SK-N-SH treated with all-trans-retinoic acid at 6 μM for 48 hours (cell line): ENCODE data around the gene NEMF.

Source experiments
- ARNTL ChIP-seq: fragments of 450-650 bp; formaldehyde crosslinking; IDR thresholded peaks from 2 replicates; pipeline ENCODE4 v1.5.0; 2020; ENCODE audit warnings: low read depth, mild to moderate bottlenecking, moderate library complexity, borderline replicate concordance
- BACH2 ChIP-seq: fragments of 250-450 bp; sonication (Bioruptor Pico); IDR thresholded peaks from 2 replicates; pipeline ENCODE4 v1.9.0; 2021; ENCODE audit warnings: mild to moderate bottlenecking, borderline replicate concordance
- OSR1 ChIP-seq: fragments of 250-450 bp; sonication (Bioruptor Pico); IDR thresholded peaks from 2 replicates; pipeline ENCODE4 v1.8.0; 2022; ENCODE audit warnings: moderate library complexity, mild to moderate bottlenecking, inconsistent platforms
- RARB ChIP-seq: fragments of 250-450 bp; sonication (Bioruptor Pico); IDR thresholded peaks from 2 replicates; pipeline ENCODE4 v1.8.0; 2021; ENCODE audit warnings: mild to moderate bottlenecking, moderate library complexity
- ZC3H10 ChIP-seq: fragments of 250-450 bp; sonication (Bioruptor Pico); IDR thresholded peaks from 2 replicates; pipeline ENCODE4 v1.5.1; 2021; ENCODE audit warnings: mild to moderate bottlenecking, moderate library complexity
- ZFP30 ChIP-seq: fragments of 450-650 bp; formaldehyde crosslinking; IDR thresholded peaks from 2 replicates; pipeline ENCODE4 v1.5.0; 2022; ENCODE audit warnings: mild to moderate bottlenecking, moderate library complexity
- ZNF8 ChIP-seq: fragments of 450-650 bp; formaldehyde crosslinking; IDR thresholded peaks from 2 replicates; pipeline ENCODE4 v1.5.0; 2020; ENCODE audit warnings: mild to moderate bottlenecking, moderate library complexity
- TF ChIP-seq, protein P1 (sequence below): fragments of 250-450 bp; sonication (Bioruptor Pico); IDR thresholded peaks from 2 replicates; pipeline ENCODE4 v1.5.1; 2021; ENCODE audit warnings: mild to moderate bottlenecking, moderate library complexity

DNA sequence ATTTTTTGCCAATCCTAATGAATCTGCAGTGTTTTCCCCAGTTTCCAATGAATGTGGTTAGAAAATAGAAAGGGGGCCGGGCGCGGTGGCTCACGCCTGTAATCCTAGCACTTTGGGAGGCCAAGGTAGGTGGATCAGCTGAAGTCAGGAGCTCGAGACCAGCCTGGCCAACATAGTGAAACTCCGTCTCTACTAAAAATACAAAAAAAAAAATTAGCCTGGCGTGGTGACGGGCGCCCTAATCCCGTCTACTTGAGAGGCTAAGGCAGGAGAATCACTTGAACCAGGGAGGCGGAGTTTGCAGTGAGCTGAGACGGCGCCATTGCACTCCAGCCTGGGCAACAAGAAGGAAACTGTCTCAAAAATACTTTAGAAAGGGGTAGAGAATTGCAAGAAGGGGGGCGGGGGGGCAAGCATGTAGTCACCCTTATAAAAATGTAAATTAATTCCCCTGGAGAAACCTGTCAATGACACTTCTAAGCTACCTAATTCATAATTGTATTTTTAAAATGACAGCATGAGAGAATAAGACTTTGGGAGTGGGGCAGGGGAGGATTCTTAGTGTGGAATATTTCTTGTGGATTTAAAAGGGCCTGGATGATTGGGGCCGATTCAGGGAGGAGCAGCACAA is 82.9 kb downstream of the NEMF start:
- TF ChIP-seq OSR1 (CRISPR knock-in tag) (no peak), ZC3H10 (CRISPR knock-in tag) (no peak), ARNTL (CRISPR knock-in tag) (no peak), RARB (CRISPR knock-in tag) (no peak), ZFP30 (no peak), ZNF8 (CRISPR knock-in tag) (no peak), BACH2 (CRISPR knock-in tag) (no peak)
- TF ChIP-seq, protein P1, sequence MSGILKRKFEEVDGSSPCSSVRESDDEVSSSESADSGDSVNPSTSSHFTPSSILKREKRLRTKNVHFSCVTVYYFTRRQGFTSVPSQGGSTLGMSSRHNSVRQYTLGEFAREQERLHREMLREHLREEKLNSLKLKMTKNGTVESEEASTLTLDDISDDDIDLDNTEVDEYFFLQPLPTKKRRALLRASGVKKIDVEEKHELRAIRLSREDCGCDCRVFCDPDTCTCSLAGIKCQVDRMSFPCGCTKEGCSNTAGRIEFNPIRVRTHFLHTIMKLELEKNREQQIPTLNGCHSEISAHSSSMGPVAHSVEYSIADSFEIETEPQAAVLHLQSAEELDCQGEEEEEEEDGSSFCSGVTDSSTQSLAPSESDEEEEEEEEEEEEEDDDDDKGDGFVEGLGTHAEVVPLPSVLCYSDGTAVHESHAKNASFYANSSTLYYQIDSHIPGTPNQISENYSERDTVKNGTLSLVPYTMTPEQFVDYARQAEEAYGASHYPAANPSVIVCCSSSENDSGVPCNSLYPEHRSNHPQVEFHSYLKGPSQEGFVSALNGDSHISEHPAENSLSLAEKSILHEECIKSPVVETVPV (CRISPR knock-in tag): no peak
